Measurements from ENCODE around the gene SHFL.

SHFL gene

GRCh38 chr19:10134040-10134439, 47.9 kb downstream of the SHFL start:
- DNase-seq (ENCODE audit: low read depth) = no peak

DNA sequence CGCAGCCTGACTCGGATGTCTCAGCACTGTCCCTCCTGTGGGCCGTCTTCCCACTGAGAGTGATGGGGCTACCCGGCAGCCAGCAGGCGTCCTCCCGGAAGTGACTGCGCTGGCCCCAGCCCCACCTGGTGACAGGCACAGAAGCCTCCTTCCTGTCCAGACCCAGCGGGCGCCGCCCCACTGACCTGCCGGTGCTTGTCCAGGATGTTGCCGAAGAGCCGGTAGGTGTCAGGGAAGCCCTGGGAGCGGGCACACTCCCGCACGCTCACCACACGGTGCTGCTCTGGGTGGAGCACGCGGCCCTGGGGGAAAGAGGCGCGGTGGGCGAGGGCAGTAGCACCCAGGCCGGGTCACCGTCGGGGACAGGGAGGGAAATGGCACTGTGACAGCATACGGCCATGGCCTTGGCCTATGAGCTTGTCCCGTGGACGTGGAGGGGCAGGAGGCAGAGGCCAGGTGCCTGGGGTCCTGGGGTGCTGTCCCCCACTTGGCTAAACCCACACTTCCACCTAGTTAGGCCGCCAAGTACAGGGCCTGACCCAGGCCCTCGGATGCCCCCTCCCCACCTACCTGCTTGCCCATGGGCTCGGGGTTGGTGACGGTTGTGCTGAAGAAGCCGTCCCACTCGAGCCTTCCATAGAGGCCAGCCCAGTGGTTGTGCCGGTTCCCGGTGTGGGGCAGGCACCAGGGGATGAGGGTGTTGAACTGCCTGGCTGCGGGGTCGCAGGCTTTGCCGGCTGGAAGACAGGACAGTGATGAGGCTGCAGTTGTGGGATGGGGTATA, 49.6 kb downstream of the SHFL start:
- DNase-seq (ENCODE audit: low read depth) = no peak

DNA sequence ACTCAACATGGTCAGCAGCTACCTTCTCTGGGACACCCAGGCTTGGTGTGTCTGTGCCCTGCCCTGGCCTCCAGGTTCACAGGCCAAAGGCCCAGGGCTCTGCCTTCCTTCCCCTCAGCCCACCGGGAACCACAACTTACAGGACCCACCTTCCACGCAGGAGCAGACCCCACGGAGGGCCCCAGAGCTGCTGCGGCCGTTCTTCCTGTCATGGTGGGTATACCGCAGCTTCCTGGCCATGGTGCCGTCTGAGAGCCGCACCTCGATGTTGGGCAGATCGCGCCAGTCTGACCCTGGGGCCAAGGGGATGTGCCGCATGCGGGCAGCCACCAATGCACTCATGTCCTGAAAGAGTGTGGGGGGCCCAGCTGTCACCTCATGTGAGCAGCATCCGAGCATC, 50.8 kb downstream of the SHFL start:
- DNase-seq (ENCODE audit: low read depth) = no peak

- DNase-seq (ENCODE audit: low read depth) = no peak
Observed at GRCh38 chr19:10137751-10138682, 51.9 kb downstream of the SHFL start.

DNA sequence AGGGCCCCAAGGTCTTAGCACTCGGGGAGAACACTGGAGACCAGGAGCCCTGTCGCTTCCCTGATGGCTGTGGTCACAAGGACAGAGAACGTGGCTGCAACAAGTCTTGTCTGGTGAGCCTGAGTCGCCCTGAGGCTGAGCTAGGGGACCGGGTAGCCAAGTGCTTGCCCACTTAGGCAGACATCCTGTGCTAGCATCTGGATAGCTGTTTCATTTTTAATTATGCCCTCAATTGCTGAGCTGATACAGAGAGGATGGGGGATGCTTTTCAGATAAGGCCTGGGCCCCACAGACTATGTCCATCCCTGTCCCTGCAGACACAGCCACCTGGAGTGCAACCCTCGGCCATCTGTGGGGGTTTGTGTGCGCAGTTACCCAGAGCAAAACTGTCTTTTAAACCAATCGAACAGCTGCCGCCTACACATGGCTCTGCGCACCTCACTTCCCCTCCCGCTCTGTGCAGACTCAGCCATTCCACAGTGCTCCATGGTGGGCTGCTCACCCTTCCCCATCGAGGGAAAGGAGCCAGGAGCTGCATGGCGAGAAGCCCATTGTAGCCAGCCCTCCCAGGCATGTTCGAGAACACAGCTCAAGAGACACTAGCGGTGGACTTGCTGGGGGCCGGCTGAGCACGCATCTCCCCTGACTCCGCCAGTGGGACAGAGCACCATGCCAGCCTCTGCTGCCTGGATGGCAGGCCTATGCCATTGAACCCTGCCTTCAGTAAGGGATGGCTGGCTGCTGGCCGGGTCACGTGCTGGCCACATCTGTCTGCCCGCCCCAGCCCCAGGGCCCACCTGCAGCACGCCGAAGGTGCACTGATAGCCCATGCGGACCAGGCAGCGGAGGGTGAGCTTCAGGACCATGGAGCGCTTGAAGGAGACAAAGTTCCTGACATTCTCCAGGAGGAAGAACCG, 53.0 kb downstream of the SHFL start:
- DNase-seq (ENCODE audit: low read depth) = no peak

DNA sequence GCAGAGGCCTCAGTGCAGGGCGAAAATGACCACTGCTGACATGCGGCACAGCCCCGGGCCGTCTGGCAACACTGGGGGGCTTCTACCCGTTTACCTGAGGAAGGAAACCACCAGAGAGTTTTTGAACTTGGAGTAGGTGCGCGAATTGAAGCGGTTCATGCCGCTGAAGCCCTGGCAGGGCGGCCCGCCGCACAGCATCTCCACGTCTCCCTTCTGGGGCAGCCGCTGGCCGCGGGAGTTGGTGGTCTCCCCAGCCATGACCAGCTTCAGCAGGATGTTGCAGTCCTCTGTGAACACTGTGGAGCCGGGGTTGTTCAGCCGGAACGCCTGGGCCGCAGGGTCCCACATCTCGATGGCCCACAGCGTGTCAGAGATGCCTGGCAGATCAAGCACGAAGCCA, 53.8 kb downstream of the SHFL start:
- DNase-seq (ENCODE audit: low read depth) = no peak

- DNase-seq (ENCODE audit: low read depth) = no peak
Observed at GRCh38 chr19:10141479-10141878, 55.4 kb downstream of the SHFL start.

DNA sequence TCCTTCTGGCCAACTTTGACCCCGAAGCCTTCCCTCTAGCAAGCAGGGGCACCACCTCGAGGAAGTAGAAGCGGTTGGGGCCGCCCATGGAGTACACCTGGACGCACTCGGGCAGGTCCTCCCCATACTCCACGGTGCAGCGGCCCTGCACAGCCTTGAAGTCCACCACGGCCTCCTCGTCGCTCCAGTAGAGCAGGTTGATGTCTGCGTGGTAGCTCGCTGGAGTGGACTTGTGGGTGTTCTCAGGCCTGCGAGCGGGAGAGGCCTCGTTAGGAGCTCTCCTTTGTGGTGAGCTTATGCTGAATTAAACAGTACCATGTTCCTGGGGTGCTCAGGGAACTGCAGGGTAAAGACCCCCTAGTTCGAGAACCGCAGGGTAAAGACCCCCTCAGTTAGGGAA, 55.9 kb downstream of the SHFL start:
- no peak for DNase-seq (ENCODE audit: low read depth)

Measured in stimulated activated CD4-positive, alpha-beta T cell treated with anti-CD3 and anti-CD28 coated beads, Interleukin-2, amount 100 ng/mL, for 4 hours (primary cell).